CD14-positive monocyte (primary cell): ENCODE data around the gene CD74. TPM values are rescaled to one million over a fixed set of nuclear protein-coding genes. Genes with fewer than 3 reads are reported as not detected.

ENCODE experiments used
- DNase-seq, 3 donors: peaks; one replicate each; pipeline ENCODE4 v3.0.0-alpha.2; 2011 to 2022
- H2AFZ ChIP-seq: 2 replicates; pipeline ENCODE4 v1.6.0; 2012; ENCODE audit warnings: mild to moderate bottlenecking, low read depth, low read length, inconsistent platforms; ENCODE audit not compliant: insufficient read depth, poor library complexity, severe bottlenecking
- H3K27ac ChIP-seq, 2 donors: 1 replicate in 1 of 2; 2 replicates in 1 of 2; pipeline ENCODE4 v1.5.1; 2012 to 2013; ENCODE audit warnings: low read length in 2 of 2, control low read depth in 1 of 2, inconsistent platforms in 1 of 2, low read depth in 1 of 2, mild to moderate bottlenecking in 1 of 2
- H3K27me3 ChIP-seq, 2 donors: one replicate each; pipeline versions ENCODE4 v1.6.0 to v1.6.1; 2011 to 2013; ENCODE audit warnings: low read length in 2 of 2; ENCODE audit not compliant: control insufficient read depth in 2 of 2, insufficient read depth in 2 of 2
- H3K36me3 ChIP-seq, 2 donors: replicated peaks in 1 of 2; 1 replicate in 1 of 2; 2 replicates in 1 of 2; pipeline versions ENCODE4 v1.5.1 to v1.6.1; 2012 to 2013; ENCODE audit warnings: low read length in 2 of 2, control low read depth in 1 of 2, inconsistent platforms in 1 of 2, mild to moderate bottlenecking in 1 of 2; ENCODE audit not compliant: insufficient read depth in 2 of 2, control insufficient read depth in 1 of 2
- H3K4me1 ChIP-seq, 2 donors: 1 replicate in 1 of 2; 2 replicates in 1 of 2; pipeline versions ENCODE4 v1.5.1 to v1.6.1; 2012 to 2013; ENCODE audit warnings: low read length in 2 of 2, control low read depth in 1 of 2, inconsistent platforms in 1 of 2, mild to moderate bottlenecking in 1 of 2, moderate library complexity in 1 of 2; ENCODE audit not compliant: insufficient read depth in 2 of 2, control insufficient read depth in 1 of 2
- H3K4me2 ChIP-seq: replicated peaks from 2 replicates; pipeline ENCODE3; 2012; ENCODE audit warnings: low read length, moderate library complexity, mild to moderate bottlenecking; ENCODE audit not compliant: poor library complexity, severe bottlenecking; ENCODE audit errors: extremely low read depth
- H3K4me3 ChIP-seq, 3 experiments: fragments of 200-600 bp in 1 of 3; sonication (generic) in 1 of 3; replicated peaks in 1 of 3; 1 replicate in 2 of 3; 2 replicates in 1 of 3; pipeline ENCODE4 v1.5.1; 2011 to 2013; ENCODE audit warnings: low read length in 3 of 3, mild to moderate bottlenecking in 3 of 3, control low read depth in 2 of 3, low read depth in 2 of 3, inconsistent platforms in 1 of 3, moderate library complexity in 1 of 3
- H3K79me2 ChIP-seq: 2 replicates; pipeline ENCODE4 v1.6.0; 2012; ENCODE audit warnings: mild to moderate bottlenecking, control low read depth, inconsistent platforms, low read length, moderate library complexity; ENCODE audit not compliant: insufficient read depth
- H3K9ac ChIP-seq: 2 replicates; pipeline ENCODE4 v1.6.0; 2017; ENCODE audit warnings: low read length, mild to moderate bottlenecking; ENCODE audit not compliant: insufficient read depth, poor library complexity, severe bottlenecking
- H3K9me3 ChIP-seq, 2 donors: replicated peaks in 1 of 2; 1 replicate in 1 of 2; 2 replicates in 1 of 2; pipeline versions ENCODE4 v1.5.1 to v1.6.1; 2012 to 2013; ENCODE audit warnings: low read length in 2 of 2, control low read depth in 1 of 2; ENCODE audit not compliant: control insufficient read depth in 1 of 2, insufficient read depth in 1 of 2
- H4K20me1 ChIP-seq: 2 replicates; pipeline ENCODE4 v1.6.0; 2012; ENCODE audit warnings: mild to moderate bottlenecking, low read length, control low read depth, moderate library complexity; ENCODE audit not compliant: insufficient read depth
- H3K27ac Mint-ChIP-seq, 7 donors: one replicate each; pipeline ENCODE4 v1.8.0; 2020; ENCODE audit warnings: mild to moderate bottlenecking in 7 of 7, mixed read lengths in 7 of 7, moderate library complexity in 6 of 7, inconsistent platforms in 2 of 7
- H3K27me3 Mint-ChIP-seq, 3 donors: one replicate each; pipeline ENCODE4 v1.8.0; 2021 to 2022; ENCODE audit warnings: low read depth in 3 of 3, mild to moderate bottlenecking in 3 of 3, mixed read lengths in 3 of 3, moderate library complexity in 3 of 3, inconsistent platforms in 1 of 3
- H3K36me3 Mint-ChIP-seq, 2 donors: one replicate each; pipeline ENCODE4 v1.8.0; 2020; ENCODE audit warnings: mixed read lengths in 2 of 2, inconsistent platforms in 1 of 2, mild to moderate bottlenecking in 1 of 2
- H3K4me1 Mint-ChIP-seq: one replicate; pipeline ENCODE4 v1.8.0; 2020; ENCODE audit warnings: mild to moderate bottlenecking, mixed read lengths
- H3K4me3 Mint-ChIP-seq, 2 donors: one replicate each; pipeline ENCODE4 v1.8.0; 2020; ENCODE audit warnings: mild to moderate bottlenecking in 2 of 2, mixed read lengths in 2 of 2, moderate library complexity in 1 of 2
- H3K9me3 Mint-ChIP-seq, 7 donors: one replicate each; pipeline ENCODE4 v1.8.0; 2020 to 2022; ENCODE audit warnings: mixed read lengths in 7 of 7, mild to moderate bottlenecking in 6 of 7, moderate library complexity in 6 of 7, inconsistent platforms in 2 of 7
- whole genome bisulfite sequencing: methylation state at CpG from one replicate; pipeline ENCODE4 v1.1.5; 2013; ENCODE audit warnings: missing lambda C conversion rate; ENCODE audit not compliant: insufficient coverage; 5-methylcytosine and 5-hydroxymethylcytosine counted together
- intact Hi-C, 2 donors: fragments of 100-400 bp; cut with micrococcal nuclease; formaldehyde crosslinking; loops; one replicate each; pipeline versions ENCODE4 v1.15.0 to v1.15.1; 2023
- polyA plus RNA-seq, 3 donors: library from polyadenylated mRNA; depleted of rRNA in 1 of 3; unstranded in 2 of 3; stranded (reverse) in 1 of 3; fragments of 300-500 nt in 2 of 3; fragments of >200 nt in 1 of 3; fragmentation: Illumina TruSeq in 2 of 3; gene quantifications; 1 replicate in 2 of 3; 2 replicates in 1 of 3; pipeline ENCODE4 v1.2.3, GENCODE V29; 2012 to 2021
- TF ChIP-seq, protein P1 (sequence below): fragments of 200-600 bp; IDR thresholded peaks from one replicate; pipeline ENCODE4 v1.8.0; 2022; ENCODE audit warnings: antibody characterized with exemption, mild to moderate bottlenecking

The CD74 gene
- polyA plus RNA-seq, 3 donors = 3,498 to 7,550 (median 4,939) TPM

DNA sequence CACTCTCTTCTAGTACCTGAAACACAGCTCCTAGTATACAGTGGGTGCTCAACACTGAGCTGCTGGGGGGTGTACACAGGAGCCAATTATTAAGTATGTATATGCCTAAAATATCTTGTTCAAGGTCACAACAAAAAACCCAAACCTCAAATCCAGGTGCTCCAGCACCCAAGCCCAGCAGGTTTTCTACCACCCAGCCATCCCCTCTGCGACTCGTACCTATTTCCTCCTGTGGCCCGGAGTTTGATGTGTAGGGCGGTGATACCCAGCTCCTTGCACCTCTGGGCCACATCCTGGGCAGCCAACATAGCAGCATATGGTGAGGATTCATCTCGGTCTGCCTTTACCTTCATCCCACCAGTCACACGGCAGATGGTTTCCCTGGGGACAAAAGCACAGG lies 33.9 kb upstream of the CD74 start:
- Histone ChIP-seq H3K79me2 (peaks cover 42% of the 10 kb centered on the region), H2AFZ (no peak overlapping the region), H3K9me3 (no peaks in the 10 kb centered on the region), H3K36me3 (peaks cover 46 to 53% of the 10 kb centered on the region in 2 donors), H3K9ac (no peak overlapping the region), H3K4me3 (no peak overlapping the region), H3K27ac (no peak overlapping the region), H4K20me1 (peaks cover 58% of the 10 kb centered on the region), H3K4me1 (peaks cover 14 to 17% of the 10 kb centered on the region in 2 donors), H3K4me2 (no peak overlapping the region), H3K27me3 (no peaks in the 10 kb centered on the region)
- no peak for DNase-seq
- Mint-ChIP-seq H3K4me1 (peaks cover 18% of the 10 kb centered on the region), H3K27me3 (no peaks in the 10 kb centered on the region), H3K36me3 (peaks cover 59 to 62% of the 10 kb centered on the region in 2 donors), H3K4me3 (no peak overlapping the region), H3K27ac (peak overlapping the region in 2 of 7 donors; percentile 52 to 73), H3K9me3 (peaks cover 0 to 2% (median 2%) of the 10 kb centered on the region in 7 donors)
- intact Hi-C loops = loop anchor here (5.0 kb wide), 2 partner anchors 34 to 41 kb away; partner anchors contain the start of gene CD74 (in 2 of the 2)
- 93% methylated on average over 4 of the region's 6 CpGs for WGBS
- TF ChIP-seq, protein P1, sequence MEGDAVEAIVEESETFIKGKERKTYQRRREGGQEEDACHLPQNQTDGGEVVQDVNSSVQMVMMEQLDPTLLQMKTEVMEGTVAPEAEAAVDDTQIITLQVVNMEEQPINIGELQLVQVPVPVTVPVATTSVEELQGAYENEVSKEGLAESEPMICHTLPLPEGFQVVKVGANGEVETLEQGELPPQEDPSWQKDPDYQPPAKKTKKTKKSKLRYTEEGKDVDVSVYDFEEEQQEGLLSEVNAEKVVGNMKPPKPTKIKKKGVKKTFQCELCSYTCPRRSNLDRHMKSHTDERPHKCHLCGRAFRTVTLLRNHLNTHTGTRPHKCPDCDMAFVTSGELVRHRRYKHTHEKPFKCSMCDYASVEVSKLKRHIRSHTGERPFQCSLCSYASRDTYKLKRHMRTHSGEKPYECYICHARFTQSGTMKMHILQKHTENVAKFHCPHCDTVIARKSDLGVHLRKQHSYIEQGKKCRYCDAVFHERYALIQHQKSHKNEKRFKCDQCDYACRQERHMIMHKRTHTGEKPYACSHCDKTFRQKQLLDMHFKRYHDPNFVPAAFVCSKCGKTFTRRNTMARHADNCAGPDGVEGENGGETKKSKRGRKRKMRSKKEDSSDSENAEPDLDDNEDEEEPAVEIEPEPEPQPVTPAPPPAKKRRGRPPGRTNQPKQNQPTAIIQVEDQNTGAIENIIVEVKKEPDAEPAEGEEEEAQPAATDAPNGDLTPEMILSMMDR = no peak

DNA sequence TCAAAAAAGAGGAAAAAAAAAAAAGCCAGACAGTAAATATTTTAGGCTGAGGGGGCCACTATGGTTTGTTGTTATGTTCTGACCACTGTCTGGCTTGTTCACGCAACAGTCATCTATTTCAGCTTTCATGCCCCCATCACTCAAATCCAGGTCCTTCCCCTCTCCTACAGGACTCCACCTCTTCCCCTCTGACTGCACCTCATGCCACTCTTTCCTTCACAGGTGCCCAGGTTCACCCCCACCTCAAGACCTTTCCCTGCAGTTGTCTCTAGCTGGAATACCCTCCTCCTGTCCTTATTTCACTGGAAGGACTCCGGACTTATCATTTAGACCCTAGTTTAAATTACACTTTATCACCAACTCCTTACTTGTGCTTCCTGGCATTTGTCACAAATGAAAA lies 33.4 kb upstream of the CD74 start:
- intact Hi-C loops = loop anchor here (5.0 kb wide), 2 partner anchors 34 to 41 kb away; partner anchors contain the start of gene CD74 (in 2 of the 2)
- peaks cover 14 to 17% of the 10 kb centered on the region in 2 donors for H3K4me1 ChIP-seq
- H3K79me2 ChIP-seq = peaks cover 42% of the 10 kb centered on the region
- Mint-ChIP-seq H3K4me1 (peaks cover 18% of the 10 kb centered on the region), H3K9me3 (peaks cover 0 to 2% (median 2%) of the 10 kb centered on the region in 7 donors), H3K4me3 (no peak overlapping the region), H3K36me3 (peaks cover 59 to 65% of the 10 kb centered on the region in 2 donors), H3K27ac (peak overlapping the region in 4 of 7 donors; percentile 52 to 78 (median 65)), H3K27me3 (no peaks in the 10 kb centered on the region)
- TF ChIP-seq, protein P1 = no peak
- H3K4me3 ChIP-seq = no peak overlapping the region
- H3K27me3 ChIP-seq = no peaks in the 10 kb centered on the region
- no peak overlapping the region for H3K27ac ChIP-seq
- no peak overlapping the region for H2AFZ ChIP-seq
- no peak for DNase-seq
- H3K9ac ChIP-seq = no peak overlapping the region
- peaks cover 58% of the 10 kb centered on the region for H4K20me1 ChIP-seq
- WGBS = 93% methylated on average over 2 of the region's 2 CpGs
- no peaks in the 10 kb centered on the region for H3K9me3 ChIP-seq
- no peak overlapping the region for H3K4me2 ChIP-seq
- H3K36me3 ChIP-seq = peaks cover 46 to 53% of the 10 kb centered on the region in 2 donors
